HG03571 (cell line): Measurements from ENCODE around the gene CARHSP1.
"Not testable (repeated sequence)": the region's sequence is repeated elsewhere in the genome, so short reads cannot be mapped to it uniquely, and the experiment has no call there.

Experiments
- ATAC-seq: cut with Tn5 transposase; IDR thresholded peaks from one replicate; pipeline ENCODE4 v1.9.1; 2021; ENCODE audit not compliant: unreplicated experiment

Gene CARHSP1

GRCh38 chr16:8858994-8859912 is 9.6 kb downstream of the CARHSP1 start:
- ATAC-seq = no peak

- ATAC-seq = no peak
Observed at GRCh38 chr16:8855972-8856371, 12.8 kb downstream of the CARHSP1 start.

GRCh38 chr16:8855051-8855786 is 13.6 kb downstream of the CARHSP1 start:
- no peak for ATAC-seq

GRCh38 chr16:8854298-8854948 is 14.4 kb downstream of the CARHSP1 start:
- no peak for ATAC-seq

- ATAC-seq = no peak
Observed at GRCh38 chr16:8853611-8854010, 15.2 kb downstream of the CARHSP1 start.

- ATAC-seq = no peak
Observed at GRCh38 chr16:8853150-8853549, 15.7 kb downstream of the CARHSP1 start.

GRCh38 chr16:8852534-8852933 is 16.3 kb downstream of the CARHSP1 start:
- ATAC-seq = no peak

- no peak for ATAC-seq
Observed at GRCh38 chr16:8851761-8852403, 16.9 kb downstream of the CARHSP1 start.

GRCh38 chr16:8850279-8850885 is 18.4 kb downstream of the CARHSP1 start:
- no peak for ATAC-seq

GRCh38 chr16:8849411-8850011 is 19.3 kb downstream of the CARHSP1 start:
- no peak for ATAC-seq

- no peak for ATAC-seq
Observed at GRCh38 chr16:8848939-8849391, 19.8 kb downstream of the CARHSP1 start.

GRCh38 chr16:8848231-8848938 is 20.4 kb downstream of the CARHSP1 start:
- no peak for ATAC-seq

- no peak for ATAC-seq
Observed at GRCh38 chr16:8847623-8848022, 21.2 kb downstream of the CARHSP1 start.

GRCh38 chr16:8847145-8847544 is 21.7 kb downstream of the CARHSP1 start:
- no peak for ATAC-seq

GRCh38 chr16:8846401-8846932 is 22.3 kb downstream of the CARHSP1 start:
- ATAC-seq = no peak

- no peak for ATAC-seq
Observed at GRCh38 chr16:8845699-8846298, 23.0 kb downstream of the CARHSP1 start.

- not testable (repeated sequence) for ATAC-seq
Observed at GRCh38 chr16:8843296-8843695, 25.5 kb downstream of the CARHSP1 start.

- ATAC-seq = not testable (repeated sequence)
Observed at GRCh38 chr16:8842016-8842415, 26.8 kb downstream of the CARHSP1 start.

- ATAC-seq = not testable (repeated sequence)
Observed at GRCh38 chr16:8837594-8837993, 31.2 kb downstream of the CARHSP1 start.
